HG03354 (cell line): ENCODE measurements around the gene FBXO7.

ENCODE experiments used
- ATAC-seq: cut with Tn5 transposase; IDR thresholded peaks from one replicate; pipeline ENCODE4 v1.9.1; 2021; ENCODE audit warnings: mild to moderate bottlenecking; ENCODE audit not compliant: unreplicated experiment, poor library complexity, severe bottlenecking

FBXO7 gene

DNA sequence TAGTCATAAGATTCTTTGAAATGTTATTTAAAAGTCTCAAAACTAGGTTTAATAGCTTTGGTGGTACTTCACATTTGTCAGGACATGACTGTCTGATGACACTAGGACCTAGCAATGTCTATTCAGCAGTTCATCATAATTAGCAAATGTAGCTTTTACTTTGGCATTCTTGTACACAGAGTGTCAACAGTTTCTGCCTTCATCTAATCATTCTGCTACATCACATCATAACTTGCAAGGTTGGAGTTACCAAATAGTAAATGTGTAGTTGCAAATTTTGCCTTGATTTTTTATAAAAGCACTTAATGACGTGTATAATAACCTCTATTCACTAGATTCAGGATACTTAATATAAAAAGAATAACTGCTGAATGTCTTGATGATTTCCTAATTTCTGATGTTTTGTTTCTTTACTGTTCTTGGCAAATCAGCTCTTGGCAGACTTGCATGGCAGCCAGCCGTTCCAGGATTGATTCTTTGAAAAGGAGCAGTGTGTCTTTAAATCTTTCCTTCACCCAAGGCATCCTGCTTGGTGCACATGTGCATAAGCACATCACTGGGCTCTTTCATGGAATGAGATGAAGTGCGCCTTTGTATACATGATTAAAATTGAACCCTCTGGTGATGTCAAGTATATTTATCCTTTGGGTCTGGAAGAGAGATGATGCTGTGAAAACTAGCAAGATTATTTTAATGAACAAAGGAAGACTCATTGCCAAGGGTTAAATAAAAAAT lies 12.2 kb downstream of the FBXO7 start:
- no peak for ATAC-seq

DNA sequence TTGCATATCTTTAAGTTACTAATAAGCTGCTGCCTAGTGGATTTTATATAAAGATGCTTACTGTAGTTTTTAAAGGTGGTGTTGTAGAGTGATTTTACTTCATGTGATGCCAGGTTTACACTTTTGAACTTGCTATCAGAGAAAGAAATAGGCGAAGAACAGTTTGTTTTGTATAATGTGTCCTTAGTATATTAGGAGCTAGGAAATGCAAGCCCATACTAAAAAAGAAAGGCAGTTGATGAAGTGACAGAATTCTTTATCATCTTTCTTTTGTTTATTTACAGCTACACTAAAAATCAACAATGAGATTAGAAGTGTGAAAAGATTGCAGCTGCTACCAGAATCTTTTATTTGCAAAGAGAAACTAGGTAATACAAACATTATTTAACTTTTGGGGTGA lies 12.8 kb downstream of the FBXO7 start:
- ATAC-seq = no peak

DNA sequence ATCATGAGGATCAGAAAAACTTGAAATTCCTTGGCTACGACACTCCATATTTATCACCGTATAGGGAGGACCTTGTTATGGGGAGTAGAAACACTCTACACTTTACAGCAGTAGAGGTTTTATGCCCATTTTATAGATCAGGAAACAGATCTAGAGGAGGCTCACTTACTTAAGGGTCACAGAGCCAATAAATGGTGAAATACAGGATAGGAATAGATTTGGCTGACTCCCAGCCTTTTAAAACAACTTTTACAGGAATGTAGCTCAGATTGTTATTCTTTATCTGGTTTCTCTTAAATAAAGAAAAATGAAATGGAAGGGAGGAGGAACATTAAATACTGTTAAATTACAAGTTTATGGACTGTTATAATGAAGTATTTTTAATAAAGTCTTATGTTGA lies 14.8 kb downstream of the FBXO7 start:
- ATAC-seq = no peak

DNA sequence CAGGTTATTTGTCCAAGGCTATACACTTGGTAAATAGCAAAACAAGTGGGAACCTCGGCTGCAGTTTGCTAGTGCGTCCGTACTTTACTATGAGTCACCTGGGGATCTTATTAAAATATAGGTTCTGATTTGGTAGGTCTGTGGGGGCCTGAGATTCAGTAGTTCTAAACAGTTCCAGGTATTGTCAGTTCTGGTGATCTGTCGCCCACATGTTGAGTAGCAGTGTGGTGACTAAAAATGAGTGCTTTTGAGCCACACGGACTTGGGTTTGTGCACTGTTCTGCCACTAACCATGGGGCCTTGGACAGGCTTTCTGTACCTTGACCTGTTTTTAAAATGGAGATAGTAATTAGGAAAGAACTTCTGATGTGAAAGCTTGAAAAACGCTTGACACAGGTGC lies 15.7 kb downstream of the FBXO7 start:
- ATAC-seq = no peak

DNA sequence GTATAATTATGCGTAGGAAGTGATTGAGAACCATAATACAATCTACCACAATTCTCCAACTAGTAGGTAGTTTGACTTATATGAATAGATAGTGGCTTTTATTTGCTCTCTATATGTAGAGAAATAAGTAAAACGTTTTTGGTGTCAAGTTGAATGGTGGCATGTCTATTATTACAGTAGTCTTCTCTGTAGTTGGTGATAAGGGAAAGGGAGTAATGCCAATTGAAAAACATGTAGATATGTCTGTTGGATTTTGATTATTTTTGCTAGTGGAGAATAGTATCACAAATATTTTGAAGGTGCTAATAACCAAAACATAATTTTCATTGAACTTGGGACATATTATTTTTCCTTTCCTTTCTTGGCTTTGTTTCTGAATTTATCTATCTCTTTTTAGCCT lies 17.5 kb downstream of the FBXO7 start:
- ATAC-seq = no peak

DNA sequence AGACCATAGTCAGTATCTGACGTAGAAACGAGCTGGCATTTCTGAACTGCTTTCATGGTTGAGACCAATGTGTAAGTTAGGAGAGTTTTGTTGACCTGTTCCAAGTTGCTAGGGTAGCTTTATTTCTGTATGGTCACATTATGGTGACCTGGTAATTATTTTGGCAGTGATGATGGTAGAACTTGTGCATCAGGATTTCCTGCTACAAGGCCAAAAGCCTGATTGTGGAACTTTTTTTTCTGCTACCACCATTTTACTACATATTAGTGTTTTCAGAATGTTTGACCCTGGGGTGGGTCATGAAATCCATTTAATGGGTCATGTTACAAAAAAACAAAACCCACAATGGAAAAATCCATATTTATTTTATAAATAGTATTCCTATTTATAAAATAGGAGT lies 18.9 kb downstream of the FBXO7 start:
- ATAC-seq = no peak

DNA sequence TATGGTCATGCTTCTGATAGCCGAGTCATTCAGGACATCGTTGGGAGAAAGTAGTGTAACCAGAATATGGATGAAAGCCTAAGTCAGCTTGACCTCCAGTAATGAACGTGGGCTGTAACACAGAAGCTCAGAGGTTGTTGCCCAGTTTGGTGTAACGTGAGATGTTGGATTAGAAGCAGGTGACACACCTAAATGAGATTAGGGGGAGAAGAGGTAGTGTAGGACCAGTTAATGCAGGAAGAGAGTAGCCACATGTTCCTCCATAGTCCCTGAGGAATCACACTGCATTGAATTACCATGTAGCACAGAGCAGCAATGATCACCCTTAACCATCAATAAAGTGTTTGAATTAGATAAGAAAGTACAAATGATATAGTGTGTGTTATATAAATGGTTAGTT lies 20.4 kb downstream of the FBXO7 start:
- no peak for ATAC-seq

DNA sequence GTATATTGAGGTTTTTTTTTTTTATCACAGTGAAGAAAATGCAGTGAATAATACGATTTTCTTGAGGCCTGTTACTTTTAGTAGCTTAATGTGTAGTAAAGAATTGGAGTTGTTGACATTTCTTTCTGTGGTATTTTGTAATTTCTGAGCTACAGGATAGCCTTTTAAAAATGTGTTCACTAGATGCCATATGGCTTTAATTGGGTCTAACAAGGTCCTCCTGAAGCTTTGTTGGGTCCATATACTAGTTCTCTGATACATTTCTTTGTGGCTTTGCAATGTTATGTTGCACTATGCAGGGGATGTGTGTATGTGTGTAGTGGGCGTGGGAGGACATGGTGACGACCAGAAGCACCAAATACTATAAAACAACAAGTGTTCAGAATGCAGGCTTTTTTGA lies 25.1 kb downstream of the FBXO7 start:
- no peak for ATAC-seq

DNA sequence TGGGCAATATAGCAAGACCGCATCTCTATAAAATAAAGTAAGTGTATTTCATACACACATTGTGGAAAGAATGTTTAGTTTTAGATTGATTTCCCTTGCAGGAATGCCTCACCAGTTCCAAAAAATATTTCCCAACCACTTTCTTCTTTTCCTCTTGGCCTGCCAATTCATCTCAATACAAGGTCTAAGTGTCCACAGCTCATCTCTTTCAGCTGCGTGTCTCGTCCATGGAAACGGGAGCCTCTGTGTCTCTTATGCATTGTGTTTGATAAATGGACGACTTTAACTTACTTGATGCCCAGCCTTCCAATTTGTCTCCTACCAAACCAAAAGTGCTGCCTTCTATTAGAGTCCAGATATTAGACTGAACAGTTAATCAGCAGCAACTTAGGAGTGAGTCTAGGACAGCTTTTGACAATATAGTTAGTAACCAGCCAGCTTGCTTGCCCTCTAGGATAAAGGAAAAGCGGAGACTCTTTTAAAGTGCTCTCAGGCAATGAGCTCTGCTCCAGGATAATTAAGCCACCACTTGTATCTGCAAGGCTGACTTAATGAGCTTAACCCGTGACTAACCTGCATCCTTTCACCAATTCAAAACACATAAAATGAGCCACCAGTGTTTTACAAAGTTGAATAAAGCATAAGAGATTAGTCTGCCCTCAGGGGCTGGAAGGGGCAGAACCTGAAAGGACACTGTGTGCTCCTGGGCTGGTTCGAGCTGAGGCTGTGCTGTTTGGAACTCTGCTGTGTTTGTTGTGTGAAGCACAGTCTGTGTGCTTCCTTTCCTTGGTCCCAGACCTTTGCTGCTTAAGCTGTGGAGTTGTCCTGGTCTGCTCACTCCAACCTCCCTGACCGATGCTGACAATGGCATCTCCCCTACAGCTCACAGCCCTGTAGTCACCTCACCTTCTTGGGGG lies 27.5 kb downstream of the FBXO7 start:
- no peak for ATAC-seq

DNA sequence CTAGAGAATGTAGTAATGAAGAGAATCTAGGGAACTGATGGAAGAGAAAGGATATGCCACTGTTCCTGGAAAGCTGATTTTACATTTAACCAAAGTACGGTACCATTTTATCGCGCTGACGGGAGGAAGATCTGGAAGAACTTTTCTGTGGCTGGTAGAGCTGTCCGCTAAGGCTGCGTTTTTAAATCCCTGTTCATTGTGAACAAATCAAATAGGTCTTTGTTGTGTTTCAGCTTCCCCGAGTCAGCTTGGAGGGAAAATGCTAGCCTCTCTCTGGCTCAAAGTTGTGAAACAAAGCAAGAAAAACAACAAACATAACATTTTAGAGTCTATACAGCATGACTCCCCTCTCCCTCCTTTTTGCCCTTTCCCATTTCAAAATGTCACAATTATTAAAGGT lies 34.4 kb downstream of the FBXO7 start:
- ATAC-seq = no peak

DNA sequence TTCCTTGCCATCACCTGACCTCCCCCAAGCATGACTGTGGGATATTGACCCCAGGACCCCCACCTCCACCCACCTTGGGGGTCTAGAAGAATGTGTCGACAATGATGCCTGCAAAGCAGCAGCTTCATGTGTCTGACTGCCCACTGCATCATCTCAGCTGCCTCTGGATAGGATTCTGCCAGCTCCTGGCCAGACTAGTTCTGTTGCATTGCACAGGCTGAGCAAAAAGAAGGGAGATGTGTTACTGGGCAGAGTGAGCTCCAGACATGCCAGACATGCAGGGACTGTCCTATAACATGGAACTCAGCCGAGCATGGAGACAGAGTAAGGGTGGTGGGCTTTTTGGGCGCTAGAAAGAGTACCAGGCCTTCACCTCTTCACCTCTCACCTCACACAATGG lies 36.7 kb downstream of the FBXO7 start:
- ATAC-seq = no peak

DNA sequence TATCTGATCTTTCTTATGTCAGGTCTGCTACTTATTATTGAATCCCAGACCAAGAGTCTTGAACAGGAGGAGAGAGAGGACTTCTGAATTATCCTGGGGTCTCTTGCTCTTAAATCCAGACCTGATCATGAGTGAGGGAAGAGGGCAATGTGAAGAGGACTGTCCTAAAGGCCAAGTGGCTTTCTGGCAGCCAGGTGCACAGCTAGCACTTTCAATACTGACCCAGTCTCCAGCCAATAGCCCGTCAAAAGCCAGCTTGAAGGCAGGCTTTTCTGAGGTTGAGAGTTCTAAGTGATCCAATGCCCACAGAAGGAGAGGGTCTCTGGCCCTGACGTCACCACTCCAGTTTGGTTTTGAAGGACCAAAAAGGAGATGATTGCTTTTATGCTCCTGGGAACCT lies 37.2 kb downstream of the FBXO7 start:
- no peak for ATAC-seq

DNA sequence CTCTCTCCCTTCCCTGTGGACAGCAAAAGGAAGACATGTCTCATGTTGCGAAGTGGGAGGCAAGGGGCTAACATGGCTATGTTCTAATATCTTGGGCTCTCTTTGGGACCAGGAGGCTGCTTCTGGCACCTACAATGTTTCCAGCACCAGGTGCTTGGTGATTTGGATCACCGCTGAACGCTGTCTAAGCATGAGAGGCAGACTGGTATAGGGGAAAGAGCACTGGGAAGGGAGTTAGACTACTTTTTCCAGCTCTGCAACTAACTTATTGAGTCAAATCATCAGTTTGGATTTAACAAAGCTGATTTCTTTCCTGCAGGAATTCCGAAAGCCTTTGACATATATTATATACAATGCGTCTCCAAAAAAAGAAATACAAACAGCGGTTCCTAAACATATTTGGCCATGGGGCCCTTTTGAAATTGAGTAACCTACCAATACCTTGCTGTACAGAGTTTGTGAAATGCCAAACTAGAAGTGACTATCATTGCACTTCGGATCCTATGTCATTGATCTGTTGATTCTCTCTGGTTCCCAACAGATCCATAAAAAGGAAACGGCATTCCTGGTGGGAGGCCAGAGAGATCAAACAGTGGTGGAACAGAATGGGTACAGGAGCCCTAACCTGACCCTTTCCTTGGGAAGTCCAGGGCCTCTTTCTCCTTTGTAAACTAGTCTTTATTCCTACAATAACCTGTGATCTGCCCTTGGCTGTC lies 37.8 kb downstream of the FBXO7 start:
- ATAC-seq = no peak

DNA sequence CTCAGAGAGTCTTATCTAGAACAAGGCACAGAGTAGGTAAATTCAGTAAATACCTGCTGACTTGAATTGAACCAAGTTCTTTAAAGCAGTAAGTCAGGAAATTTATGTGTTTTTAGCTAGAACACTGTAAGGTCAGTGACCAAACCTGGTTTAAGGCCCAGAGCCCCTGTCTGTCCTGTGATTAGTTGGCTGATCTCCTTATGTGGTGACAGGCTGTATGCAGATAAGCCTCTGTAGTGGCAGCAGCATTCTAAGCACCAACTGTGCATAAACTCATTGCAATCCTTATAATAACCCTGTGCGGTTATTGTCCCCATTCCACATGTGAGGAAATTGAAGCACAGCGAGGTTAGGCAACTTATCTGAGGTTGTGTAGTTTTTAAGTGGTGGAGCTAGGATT lies 40.5 kb downstream of the FBXO7 start:
- ATAC-seq = no peak

DNA sequence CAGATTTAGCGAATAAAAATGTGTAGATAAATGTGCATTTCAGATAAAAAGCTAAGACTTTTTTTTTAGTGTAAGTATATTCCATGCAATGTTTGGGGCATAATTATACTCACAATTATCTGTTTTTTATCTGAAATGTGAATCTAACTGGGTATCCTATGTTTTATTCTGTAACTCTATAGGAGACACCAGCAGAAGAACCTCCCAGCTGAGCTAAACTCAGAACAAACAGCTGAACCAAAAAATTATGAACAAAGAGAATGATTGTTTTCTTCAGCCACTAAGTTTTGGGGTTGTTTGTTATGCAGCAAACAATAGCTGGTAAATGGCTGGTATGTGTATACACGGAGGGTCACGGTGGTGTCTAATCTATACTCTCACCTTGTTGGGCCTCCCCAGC lies 42.9 kb downstream of the FBXO7 start:
- ATAC-seq = no peak

DNA sequence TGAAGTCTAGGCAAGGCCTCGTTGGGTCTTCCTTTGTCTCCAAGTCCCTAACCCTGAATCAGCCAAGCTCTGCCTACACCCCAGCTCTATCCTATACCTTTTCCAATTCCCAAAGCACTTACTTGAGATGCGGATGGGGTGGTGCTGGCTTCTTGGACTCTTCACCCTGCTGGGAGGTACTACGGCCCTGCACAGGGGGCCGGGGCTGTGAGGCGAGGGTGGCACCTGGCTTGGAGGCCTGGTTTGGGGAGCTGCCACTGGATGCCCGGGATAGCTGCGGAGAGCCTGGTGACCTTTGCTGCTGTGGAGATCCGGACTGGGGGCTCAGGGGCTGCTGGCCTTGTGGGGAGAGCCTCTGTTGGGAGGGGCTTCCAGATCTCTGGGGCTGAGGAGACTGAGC lies 43.3 kb downstream of the FBXO7 start:
- ATAC-seq = no peak

DNA sequence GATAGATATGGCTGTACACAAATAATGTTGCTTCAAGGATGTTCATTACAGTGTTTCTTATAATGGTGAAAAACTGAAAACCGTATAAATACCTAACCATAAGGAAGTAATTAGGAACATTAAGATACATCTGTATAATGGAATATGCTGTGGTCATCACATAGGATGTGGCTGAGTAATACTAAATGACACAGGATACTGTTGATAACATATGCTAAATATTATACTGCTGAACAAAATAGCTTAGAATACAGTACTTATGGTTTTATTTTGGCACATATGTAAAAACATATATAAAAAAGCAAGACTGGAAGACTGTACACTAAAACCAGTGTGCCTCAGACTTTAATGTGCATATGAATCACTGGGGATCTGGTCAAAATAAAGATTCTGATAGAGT lies 43.8 kb downstream of the FBXO7 start:
- no peak for ATAC-seq

DNA sequence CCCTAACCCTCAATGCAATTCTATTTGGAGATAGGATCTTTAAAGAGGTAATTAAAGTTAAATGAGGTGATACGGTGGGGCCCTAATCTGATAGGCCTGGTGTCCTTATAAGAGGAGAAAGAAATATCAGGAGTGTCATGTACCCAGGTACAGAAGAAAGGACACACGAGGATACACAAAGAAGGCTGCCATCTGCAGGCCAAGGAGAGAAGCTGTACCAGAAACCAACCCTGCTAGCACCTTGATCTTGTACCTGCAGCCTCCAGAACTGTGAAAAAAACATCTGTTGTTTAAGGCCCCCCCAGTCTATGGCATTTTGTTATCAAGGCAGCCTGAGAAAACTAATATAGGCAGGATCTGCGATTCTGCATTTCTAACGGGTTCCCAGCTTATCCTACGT lies 44.2 kb downstream of the FBXO7 start:
- ATAC-seq = no peak

DNA sequence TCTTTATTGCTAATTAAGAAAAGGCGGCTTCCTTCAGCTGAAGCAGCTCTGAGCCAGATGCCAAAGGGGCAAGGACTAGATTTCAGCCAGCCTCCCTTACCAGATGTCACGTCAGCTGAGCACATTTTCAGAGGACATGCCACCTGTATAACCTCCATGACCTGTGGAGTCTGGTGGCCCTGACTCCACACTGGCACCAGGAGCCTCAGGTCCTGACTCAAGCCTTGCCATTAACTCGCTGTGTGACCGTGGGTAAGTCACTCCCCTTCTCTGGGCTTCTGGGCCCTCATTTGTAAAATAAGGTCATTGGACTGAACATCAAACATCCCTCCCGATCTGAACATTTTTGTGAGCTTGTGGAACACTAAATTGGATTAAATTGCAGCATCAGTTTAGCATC lies 46.0 kb downstream of the FBXO7 start:
- no peak for ATAC-seq

DNA sequence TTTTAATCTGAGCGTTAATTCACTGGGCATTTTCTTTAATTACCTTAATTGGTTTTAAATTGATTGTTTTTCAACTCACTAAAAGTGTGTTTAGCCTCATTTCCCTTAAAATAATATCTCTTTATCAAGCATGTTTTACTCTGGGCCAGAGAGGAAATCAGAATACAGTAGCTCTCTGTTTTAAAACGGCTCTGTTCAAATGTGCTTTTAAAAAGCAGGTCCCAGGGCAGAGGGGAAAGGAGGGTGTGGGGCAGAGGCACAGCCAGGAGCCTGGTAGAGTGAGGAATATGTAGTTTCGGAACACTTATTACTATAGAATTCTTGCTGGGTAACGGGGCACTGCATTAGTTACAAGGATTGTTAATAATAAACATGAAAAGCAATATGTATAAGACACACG lies 47.6 kb downstream of the FBXO7 start:
- no peak for ATAC-seq

DNA sequence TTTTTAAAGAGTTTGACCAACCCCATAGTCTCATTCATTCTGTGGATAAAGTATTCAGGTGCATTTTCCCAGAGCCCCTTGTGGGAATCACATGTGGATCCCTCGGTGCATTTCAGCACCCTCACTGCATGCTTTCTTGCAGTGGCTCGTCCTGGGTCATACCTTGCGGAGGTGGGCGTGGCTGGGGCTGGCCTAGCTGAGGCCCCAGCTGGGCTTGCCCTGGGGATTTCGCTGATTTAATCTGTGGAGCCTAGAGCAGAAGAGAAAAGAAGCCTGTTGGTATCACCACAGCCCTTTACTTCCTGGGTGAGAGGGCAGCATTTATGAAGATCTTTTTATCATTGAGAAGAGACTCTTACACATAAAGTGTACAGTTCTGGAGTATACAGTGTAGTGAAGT lies 53.1 kb downstream of the FBXO7 start:
- ATAC-seq = no peak
